GM19239 (cell line): ENCODE data around the gene BOD1L1.
"Not testable (repeated sequence)": the region's sequence is repeated elsewhere in the genome, so short reads cannot be mapped to it uniquely, and the experiment has no call there.

Experiments used
- DNase-seq: peaks from one replicate; pipeline ENCODE4 v3.0.0; 2011; ENCODE audit warnings: low spot score; ENCODE audit not compliant: insufficient read length
- FAIRE-seq: peaks from 2 replicates; lab custom pipeline; 2011; peaks lifted over from hg19 to GRCh38; lab: Jason Lieb, UNC

BOD1L1 gene

GRCh38 chr4:13561673-13562072 is 65.9 kb downstream of the BOD1L1 start:
- FAIRE-seq (no peak), DNase-seq (no peak)

DNA sequence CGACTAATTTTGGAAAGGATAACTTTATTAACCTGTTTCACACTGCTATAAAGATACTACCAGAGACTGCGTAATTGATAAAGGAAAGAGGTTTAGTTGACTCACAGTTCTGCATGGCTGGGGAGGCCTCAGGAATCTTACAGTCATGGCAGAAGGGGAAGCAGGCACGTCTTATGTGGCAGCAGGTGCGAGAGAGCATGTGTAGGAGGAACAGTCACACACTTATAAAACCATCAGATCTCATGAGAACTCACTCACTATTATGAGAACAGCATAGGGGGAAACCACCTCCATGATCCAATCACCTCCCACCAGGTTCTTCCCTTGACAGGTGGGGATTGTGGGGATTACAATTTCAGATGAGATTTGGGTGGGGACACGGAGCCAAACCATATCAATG is 67.4 kb downstream of the BOD1L1 start:
- not testable (repeated sequence) for DNase-seq, FAIRE-seq

- FAIRE-seq, result no peak
- DNase-seq, result no peak
Measured at GRCh38 chr4:13559413-13559812, 68.1 kb downstream of the BOD1L1 start.

- DNase-seq (no peak), FAIRE-seq (no peak)
Measured at GRCh38 chr4:13558881-13559280, 68.6 kb downstream of the BOD1L1 start.

GRCh38 chr4:13555325-13555724 is 72.2 kb downstream of the BOD1L1 start:
- no peak for DNase-seq
- FAIRE-seq, result no peak

DNA sequence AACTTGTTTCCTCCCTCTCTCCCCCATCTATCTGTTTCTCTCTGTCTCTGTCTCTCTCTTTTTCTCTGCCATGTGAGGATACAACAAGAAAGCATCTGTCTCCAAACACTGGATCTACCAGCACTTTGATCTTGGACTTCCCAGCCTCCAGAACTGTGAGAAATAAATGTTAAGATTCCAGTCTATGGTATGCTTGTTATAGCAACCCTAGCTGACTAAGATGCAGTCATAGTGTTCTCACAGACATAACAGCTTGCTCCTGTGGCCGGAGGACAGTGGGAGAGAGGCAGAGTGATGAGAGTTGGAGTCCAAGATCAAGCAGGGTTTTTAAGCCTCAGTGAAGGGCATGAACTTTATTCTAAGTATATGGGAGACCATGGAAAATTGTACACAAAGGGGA is 74.4 kb downstream of the BOD1L1 start:
- DNase-seq (no peak), FAIRE-seq (no peak)

- peak; percentile 86 for DNase-seq
- FAIRE-seq, result peak; percentile 94
Measured at GRCh38 chr4:13548984-13549546, 78.5 kb downstream of the BOD1L1 start.

DNA sequence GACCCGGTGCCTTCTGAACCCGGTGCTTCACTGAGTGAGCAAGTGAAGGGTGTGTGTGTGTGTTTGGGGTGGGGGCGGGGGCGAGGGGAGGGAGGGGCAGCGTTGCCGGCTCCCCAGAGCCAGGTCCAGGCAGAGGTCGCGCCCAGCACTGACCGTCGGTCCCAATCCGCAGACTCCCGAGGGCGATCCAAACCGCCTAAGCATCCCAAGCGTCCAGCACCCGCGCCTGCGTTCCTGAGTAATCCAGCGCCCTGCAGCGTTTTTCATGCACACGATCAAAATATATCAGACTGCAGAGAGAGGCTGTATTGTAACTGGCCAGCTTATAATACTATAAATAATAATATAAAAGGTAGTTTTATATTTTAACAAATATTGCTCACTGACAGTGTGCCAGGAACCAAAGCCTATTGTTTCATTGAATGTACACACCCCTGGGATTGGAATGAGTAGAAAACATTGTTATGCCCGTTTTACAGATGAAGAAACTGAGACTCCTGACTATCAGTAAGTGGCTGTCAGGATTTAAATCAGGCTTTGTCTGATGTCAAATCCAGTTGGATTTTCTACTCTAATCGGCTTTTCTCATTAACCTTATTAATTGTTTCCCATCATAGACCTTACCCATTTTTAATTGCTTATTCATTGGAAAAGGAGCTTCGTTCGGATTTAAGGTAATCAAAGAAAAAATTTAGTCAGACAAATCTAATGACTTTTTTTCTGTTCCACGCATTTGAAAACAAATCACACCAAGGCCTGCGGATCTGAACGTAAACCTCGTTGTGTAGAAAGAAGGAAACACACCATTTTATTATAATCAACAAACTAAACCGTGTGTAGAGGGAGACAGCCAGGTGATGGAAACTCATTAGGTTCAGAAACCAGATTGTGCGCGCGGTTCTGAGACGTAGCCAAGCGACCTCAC is 79.2 kb downstream of the BOD1L1 start:
- FAIRE-seq, result peak; percentile 23
- no peak for DNase-seq

- FAIRE-seq (no peak), DNase-seq (no peak)
Measured at GRCh38 chr4:13547485-13548041, 80.0 kb downstream of the BOD1L1 start.

- FAIRE-seq, result peak; percentile 39
- no peak for DNase-seq
Measured at GRCh38 chr4:13546941-13547484, 80.5 kb downstream of the BOD1L1 start.

DNA sequence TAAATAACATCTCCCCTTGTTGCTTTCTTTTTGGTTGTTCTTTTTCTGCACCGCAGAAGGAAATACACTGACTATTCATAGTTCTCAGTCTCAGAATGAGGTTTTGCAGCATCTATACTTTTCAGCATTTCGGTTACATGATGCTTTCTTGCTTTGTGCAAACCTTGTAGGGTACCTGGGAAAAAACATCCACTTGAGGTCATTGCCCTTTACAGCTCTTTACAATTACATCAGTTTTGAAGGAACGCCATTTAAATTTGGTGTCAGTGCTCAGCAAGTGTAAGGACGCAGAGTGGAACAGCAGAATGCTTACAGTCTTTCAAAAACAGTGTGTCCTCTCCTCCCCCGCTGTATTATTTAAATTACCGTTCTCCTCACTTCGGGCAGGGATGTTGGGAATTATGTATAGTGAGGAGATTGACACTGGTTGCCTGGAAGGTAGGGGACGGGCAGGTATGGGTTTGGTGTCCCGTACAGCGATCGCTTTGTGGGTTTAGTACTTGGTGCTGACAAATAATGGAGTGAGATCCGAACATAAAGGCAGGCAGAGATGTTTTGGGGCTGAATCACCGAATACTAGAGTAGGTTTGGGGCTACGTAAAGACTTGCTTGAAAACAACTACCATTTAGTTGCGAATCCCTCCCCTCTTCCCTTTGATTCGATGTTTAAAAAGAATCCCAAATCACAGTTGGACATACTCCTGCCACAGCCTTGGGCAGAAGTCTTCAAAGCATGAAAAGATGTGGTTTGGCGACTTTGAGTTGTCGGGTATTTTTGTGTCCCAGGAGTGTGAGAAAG is 81.2 kb downstream of the BOD1L1 start:
- DNase-seq (no peak), FAIRE-seq (no peak)

DNA sequence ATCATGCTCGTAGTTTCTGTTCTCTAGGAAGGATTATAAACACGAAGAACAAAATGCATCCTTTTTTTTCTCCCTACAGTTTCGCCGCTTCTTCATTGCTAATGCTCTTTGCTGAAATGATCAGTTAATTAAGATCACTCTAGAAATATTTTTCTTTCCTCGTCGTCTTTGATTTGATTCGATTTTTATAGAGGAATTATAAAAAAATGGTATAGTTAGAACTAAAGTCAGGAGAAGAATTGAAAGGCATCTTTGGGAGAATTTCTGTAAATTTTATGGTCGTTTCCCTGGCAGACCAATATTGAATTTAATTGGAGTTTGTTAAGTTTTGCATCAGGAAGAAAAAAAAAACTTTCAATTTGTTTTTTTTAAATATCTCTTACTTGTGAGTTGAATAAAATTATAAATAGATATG is 82.1 kb downstream of the BOD1L1 start:
- FAIRE-seq, result no peak

DNA sequence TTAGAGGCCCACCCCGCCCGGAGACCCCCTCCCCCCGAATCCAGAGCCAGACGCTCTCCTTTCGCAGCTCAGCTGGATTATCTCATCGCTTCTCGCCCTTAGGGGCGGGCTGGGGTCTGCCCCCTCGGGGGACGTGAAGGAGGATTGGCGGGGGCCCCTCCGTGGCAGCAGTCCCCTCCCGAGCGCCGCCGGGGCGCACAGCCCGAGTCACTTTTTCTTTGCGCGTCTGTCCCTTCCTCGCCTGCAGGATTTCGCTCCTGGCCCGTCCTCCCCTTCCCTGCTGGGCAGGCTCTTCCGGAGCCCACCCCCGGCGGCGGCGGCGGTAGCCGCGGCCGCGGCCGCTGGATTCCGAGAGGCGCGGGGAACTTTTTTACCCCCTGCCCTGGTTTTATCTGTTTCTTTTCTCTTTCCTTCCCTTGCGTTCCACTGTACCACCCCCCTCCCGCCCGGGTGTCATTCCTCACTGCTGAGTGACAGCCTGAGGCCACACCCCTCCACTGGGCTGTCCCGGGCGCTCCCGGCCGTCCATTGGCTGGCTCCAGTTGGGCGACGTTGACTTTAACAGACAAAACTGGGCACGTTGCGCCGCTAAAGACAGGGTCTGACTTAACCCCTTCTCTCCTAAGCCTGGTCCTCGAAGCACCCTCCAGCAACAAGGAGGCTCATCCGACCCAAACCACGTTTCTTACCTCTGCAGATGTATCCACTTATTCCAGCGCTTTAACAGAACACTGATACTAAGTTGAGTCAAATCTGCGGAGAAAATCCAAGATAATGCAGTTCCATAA is 82.7 kb downstream of the BOD1L1 start:
- no peak for DNase-seq
- peak; percentile 40 for FAIRE-seq

More for the DNA sequence above, 82.1 kb downstream of the BOD1L1 start:
- no peak for DNase-seq

GRCh38 chr4:13543839-13544605 is 83.5 kb downstream of the BOD1L1 start, which contains the start of gene NKX3-2:
Gene NKX3-2, minus strand, starts transcription at chr4:13544508. Its CDS starts 94 bp downstream, at chr4:13544414.
- no peak for DNase-seq
- no peak for FAIRE-seq

DNA sequence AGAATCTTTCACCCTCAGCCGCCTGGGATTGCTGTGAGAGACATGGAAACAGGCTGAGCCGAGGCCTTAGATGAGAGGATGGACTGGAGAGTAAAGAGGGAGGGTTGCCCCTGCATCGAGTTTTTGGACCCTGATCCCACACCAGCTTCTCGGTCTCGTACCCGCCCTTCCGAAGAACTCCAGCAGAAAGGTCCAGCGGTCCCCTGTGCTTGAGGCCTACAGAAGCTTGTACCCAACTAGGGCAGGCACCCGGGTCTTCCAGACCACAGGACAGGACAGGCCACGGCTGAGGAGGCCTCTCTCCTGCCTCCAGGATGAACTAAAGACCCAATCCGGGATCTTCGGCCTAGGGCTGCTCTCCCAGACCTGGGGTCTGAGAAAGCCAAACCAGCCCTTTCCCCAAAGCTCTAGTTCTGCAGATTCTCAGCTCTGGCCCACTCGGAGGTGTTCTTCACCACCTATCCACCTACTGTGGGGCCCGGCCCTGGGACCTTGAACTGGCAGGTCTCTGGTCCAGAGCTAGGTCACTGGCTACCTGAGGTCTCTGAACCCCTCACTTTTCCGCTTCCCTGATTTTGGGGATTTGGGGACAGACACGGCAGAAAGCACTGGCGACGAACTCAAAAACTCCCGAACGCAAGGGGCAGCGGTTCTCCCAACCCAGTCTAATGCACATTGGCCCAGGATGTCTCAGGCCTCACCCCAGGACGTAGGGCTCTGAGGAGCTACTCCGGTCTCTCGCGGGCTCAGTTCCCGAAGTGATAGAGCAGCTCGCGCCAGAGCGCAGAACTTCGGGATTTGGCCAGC is 84.3 kb downstream of the BOD1L1 start:
- DNase-seq (no peak), FAIRE-seq (no peak)

DNA sequence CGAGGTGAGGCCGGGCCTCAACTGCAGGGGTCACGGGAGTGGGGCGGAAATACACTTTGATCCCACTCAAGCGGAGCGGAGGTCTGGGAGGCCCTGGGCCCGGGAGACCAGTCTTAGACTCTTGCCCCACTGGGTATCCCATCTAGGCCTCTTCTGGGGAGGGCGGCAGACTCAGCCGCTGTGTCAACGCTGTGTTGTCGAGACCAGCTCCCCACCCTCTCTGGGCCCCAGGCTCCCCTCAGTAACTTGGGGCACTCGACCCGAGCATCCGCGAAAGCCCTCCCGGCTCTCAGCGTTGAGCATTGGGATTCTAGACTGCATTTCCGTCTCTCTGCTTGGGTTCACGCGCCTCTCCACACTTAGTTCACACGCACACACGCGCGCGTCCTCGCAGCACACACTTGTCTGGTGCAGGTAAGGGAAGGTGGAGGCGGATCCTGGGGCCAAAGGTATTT is 84.9 kb downstream of the BOD1L1 start:
- no peak for FAIRE-seq

GRCh38 chr4:13541720-13542576 is 85.6 kb downstream of the BOD1L1 start:
- FAIRE-seq (no peak), DNase-seq (no peak)

More for the DNA sequence above, 84.9 kb downstream of the BOD1L1 start:
- DNase-seq, result no peak
